ENCODE results near the gene ANKRD13B.
"Not testable (repeated sequence)": the region's sequence is repeated elsewhere in the genome, so short reads cannot be mapped to it uniquely, and the experiment has no call there.

ANKRD13B gene

DNA sequence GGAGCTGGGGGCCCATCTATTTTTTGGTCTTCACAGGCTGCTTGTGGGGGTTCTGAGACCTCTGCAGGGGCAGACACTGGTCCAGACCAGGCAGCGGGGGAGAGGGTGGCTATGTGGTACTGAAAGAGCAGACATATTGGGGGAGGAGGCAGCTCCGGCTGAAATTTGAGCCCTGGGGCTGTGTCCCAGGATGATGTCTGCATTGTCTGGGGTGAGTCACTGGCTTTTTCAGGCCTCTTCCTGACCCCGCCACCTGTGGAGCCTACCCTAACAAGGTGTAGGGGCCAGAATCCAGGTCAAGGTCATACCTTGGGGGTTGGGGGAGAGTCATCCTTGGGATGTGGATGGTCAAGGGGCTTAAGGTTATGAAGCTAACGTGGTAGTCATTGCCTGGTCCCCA is 27.3 kb downstream of the ANKRD13B start:
- peak; percentile 45 for DNase-seq

DNA sequence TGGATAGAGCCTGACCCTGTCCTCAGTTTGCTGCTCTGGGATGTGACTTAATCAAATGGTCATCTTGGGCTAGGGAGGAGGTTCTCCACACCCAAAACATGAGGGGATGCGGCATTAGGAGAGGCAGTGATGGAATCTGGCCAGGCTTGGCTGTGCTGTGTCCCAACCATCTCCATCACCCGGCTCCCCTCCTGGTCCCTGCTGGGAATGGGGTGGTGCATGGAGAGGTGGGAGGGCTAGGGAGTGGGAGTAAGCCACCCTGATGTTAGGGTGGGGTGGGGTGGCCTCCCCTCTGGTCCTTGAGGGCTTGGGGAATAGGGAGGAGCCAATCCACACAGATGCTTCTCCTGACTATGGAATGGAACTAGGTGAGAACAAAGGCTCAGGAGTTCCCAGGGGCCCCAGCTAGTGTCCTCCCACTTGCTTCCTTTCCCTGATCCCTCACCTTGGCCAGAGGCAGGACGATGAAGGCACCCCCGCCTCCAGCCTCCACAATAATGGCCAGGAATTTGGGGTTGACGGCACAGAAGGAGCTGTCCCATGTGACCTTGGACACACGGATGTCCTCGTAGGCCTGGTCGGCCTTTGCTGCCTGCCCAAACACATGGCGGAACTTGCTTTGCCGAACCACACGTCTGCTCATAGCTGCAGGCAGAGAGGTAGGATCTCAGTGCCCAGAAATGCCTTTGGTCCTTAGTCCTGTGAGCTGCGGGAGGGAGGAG is 28.0 kb downstream of the ANKRD13B start:
- DNase-seq, result no peak

DNA sequence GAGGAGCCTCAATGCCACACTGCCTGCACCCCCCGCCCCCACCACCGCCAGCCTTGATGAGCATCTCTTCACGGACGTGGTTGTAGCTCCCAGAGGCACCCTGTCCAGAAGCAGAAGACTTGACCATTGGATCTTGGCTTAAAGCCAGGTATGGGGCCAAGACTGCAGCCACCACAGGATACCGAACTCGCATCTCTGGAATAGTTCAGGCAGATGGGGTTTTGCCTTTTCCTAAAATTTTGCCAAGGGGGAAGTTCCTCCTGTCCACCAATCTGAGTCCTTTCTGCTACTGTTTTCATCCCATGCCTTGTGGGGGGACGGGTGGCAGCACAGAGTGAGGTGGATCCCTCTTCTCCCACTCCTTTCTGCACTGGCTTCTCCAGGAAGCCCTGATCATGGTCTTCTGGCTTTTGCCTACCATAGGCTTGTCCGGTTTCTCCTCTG is 28.8 kb downstream of the ANKRD13B start:
- DNase-seq, result no peak

DNA sequence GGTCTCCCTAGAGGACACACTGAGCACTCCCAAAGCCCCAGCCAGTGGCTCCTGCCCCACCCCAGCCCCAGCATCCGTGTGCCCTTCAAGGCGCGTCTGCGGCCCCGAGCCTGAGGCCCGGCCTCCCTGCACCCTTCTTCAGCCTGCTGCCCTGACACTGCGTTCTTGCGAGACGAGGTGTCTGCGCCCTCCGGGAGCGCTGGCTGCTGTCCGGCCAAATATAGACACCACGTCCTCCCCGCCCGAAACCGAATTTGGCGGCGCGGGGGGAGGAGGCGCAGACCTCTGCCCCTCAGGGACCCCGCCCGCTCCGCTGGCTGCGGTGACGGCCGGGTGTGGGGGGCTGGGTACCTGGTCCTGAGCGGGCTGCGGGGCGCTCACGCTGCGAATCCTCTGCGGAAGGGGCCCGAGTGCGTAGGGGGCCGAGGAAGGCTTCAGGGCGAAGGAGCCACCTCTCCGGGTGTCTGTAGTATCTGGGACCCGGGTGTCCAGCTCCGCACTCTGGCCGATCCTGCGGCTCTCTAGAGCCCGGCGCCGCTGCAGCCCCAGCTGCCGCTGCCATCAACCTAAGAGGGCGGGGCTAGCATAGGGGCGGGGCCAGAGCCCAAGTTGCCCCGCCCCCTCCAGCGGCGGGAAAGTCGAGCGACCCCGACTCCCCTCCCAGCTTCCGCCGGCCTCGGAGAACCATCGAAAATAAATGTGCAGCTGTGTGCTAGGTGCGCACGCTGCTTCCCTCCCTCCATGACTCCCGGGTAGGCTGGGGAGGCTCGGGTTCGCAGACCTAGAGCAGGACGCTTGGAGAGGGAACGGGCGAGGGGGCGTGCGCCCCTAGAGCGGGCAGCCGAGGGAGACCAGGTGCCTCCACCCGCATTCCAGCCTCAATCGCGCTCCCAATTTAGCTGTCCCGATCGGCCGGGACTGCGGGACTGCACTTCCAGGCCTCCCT is 29.7 kb downstream of the ANKRD13B start, which contains the start of gene CORO6:
TSS of gene CORO6 (minus strand) at position 576 of the 946 bp plus-strand sequence. CDS start 1,491 bp downstream, outside the sequence.
- peak; percentile 44 for DNase-seq

DNA sequence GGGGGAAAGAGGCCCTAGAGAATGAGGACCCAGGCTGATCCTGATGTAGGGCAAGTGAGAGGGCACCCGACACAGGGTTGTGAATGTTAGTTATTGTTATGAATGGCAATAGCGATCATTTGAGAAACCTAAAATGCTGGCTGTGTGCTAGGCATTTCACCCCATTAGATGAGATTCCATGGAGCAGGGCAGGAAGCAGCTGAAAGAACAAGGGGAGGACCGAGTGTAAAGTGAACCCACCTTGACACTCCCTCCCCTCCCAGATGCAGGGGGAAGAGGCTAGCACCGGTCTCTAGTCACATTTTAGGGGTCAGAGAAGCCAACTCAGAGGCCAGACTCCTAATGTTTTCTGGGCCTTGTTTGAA is 30.3 kb downstream of the ANKRD13B start:
- DNase-seq, result no peak

DNA sequence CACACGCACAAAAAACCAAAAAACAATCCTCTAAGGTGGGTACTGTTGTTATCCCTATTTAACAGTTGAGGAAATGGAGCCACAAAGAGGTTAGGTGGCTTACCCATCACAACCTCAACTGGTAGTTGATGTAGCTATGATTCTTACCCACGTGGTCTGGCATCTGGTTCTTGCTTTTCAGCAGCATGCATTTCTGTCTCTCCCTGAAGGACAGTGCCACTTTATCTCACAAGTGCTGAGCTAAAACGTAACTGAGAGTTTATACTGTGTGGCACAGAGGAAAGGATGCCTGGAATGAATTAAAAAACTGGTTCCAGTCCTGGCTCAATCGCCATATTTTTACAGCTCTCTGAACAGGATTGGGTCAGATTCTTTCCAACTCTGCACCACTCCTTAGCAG is 31.7 kb downstream of the ANKRD13B start:
- no peak for DNase-seq

DNA sequence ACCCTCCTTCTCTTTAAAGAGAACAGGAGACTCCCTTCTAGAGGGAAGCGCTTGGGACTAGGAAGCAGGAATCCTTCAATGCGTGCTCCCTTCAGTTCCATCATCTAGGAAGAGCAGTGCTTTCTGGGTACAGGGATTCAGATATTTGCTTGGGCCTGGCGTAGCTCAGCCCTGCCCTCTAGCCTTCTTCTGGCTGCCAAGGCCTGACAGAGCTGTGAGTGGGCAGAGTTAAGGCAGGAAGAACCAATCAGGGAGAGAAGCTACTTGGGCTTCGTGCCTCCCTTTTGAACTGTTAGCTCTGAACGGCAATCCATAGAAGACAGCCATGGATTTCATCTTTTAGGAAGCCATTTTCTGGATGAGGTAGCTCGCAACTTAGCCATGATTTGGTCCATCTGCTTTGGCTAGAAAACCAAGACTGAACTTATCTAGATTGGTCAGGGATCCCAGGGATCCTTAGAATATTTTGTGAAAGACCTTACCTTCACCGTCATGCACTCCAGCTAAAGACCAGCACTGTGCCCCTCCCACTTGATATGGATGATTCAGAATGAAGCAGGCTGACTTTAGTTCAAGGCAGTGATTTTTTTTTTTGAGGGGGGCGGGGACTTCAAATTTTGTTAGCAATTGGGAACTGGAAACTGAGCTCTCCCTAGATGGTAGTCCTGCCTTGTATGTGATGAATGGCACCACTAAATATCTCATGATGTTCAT is 32.3 kb downstream of the ANKRD13B start:
- DNase-seq, result peak; percentile 36

DNA sequence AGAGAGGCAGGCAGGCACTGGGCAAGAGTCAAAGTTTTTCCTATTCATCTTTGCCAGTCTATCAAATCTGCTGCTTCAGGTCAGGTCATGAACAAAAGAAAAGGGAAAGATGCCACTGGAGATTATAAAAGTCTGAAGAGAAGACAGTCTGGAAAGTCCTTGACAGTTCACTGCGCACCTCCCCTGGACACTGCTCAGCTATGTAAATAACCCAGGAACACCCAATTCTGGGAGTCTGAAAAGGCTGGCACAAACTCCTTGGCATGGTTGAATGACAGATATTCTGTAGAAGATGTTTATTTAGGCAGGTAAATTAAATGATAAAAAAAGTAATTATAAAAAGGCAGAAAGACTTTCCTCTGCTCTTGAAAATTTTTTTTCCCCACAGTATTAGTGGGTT is 35.0 kb downstream of the ANKRD13B start:
- no peak for DNase-seq

DNA sequence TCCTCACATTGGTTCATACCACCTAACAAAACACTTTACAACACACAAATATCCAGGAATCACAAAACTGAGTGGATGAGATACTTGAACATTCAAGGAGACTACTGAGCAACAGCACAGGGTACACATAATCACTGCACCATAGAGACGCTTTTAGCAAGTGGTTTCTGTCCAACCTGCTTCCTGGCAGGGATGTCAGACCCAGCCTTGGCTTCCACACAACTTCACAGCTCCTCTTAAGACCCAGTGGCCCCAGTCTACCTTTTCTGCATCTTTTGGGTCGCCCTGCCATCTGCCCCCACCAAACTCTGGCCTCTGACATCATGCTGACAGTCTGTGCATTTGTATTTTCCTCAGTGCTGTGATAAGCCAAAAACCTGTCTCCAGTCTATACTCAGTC is 35.7 kb downstream of the ANKRD13B start:
- no peak for DNase-seq

DNA sequence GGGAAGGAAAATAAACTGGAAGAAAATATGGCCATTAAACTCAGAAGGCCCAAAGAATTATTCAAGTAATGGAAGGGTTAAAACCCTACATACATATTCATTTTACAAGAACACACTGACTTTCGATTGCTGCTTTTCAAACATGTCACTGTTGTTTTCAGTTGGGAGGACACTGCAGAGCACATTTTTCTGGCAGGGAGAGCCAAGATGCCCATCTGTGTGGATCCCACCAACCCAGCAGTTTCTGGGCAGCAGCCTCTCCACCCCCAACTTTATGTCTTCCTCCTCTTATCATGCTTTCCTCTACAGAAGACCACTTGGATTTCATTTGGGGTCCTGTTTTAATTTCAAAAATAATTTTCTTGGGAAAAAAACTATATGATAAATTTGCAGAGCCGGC is 36.9 kb downstream of the ANKRD13B start:
- DNase-seq, result no peak

DNA sequence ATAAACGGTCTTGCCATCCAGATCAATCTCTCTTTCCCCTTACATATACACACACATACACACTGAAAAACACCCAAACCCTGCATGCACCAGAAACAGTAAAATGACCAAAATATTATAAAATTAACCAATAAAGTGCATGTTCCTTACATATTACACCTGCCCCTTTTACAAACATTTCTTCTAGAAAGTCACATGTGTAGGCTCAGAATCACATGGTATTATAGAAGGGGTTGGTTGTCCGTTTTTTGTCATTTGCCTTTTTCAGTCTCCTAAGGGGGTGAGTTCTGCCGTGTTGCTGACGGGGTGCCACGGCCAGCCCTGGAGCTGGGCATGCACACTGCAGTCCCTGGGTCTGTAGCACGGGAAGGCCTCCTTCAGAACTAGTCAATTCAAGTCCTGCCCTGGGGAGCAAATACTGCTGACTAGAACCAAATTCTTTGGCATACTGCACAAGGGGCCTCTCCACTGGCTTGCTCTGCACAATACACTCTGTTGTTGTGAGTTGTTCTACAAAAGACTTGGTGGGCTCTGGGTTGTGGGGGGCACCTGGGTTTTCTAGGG is 37.8 kb downstream of the ANKRD13B start:
- DNase-seq, result no peak

DNA sequence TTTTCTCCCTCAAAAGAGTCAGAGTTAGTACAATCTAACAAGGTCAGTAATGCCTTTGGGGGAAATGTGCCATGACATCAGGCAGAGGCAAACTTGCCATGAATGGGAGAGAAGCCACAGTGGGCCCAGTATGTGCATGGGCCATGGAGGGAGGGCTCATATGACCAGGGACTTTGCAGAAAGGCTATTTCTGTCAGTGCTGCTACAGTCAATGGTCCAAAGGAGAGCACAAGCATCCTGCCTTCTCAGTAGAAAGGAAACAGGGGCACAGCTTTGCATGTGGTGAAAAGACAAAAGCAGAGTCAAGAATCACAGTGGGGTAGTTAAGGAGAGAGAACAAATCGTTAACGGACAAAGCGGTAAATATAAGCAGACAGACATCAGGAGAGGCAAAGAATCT is 41.0 kb downstream of the ANKRD13B start:
- DNase-seq, result no peak

DNA sequence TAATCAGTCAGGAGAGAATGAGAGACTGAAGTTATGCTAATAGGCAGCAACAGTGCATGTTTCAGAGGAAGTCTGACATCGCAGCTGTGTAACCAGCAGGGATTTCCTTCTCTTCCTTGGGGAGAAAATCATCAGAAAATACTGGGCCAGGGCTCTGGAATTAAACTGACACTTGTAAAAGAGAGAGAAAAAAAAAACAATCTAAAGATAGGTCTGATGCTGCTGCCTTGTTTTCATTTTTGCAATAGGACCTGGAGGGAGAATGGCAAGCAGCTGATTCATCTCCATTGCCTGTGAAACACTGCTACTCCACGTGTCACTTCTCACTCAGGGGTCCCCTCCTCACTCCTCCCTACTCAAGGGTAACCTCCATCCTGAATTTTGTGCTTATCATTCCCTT is 47.5 kb downstream of the ANKRD13B start:
- DNase-seq, result peak; percentile 18

DNA sequence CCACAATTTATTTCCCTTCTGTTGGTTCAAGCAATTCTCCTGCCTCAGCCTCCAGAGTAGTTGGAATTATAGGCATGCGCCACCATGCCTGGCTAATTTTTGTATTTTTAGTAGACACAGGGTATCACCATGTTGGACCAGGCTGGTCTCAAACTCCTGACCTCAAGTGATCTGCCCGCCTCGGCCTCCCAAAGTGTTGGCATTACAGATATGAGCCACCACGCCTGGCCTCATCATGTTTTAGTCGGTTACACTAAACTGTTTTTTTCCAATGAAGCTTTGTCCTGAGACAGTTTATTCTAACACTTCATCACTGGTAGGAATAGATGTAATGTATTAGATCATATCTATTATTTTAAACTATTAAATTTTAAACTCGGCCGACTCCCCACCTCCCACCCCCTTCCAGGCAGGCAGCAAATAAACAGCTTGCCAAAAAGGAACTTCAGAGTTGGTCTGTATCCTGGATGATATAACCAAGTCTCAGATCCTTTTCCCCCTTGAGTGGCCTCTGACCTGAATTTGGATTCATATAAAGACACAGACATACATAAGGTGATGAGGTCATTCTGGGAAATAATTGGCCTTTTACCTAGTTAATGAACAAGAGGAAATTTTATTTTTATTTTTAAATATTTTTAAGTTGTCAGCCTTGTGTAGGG is 48.2 kb downstream of the ANKRD13B start:
- no peak for DNase-seq

DNA sequence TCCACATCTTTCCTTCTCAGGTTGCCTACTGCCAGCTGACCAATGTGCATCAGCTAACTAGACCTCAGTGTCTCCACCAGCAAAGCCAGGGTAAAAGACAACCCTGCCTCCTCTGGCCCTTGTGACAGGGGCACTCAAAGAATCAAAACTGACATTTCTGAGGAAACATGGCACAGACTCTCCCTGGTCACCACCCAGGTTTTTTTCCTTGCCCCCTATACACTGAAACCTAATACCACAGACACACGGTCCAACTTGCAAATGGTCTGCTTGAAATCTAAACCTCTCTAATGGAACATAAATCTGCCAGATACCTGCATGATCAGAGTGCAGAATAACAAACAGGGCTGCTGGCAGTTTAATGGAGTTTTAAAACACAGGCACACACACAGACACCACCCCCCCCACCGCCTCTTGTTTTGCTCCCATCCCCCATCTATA is 49.3 kb downstream of the ANKRD13B start:
- no peak for DNase-seq

DNA sequence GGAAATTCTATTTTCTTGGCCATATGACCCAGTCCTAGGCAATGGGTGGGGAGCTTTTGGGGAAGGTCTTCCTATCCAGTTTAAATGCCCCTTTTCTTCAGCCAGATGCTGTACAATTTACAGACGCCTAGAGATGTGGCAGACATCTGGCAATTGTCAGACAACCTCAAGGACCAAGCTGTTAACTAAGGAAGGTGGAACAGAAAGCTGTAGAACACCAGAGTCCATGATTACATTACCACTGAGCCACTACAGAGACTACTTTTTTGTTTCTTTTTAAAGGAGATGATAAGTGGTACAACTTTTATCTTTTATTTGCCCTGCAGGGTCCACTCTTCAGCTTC is 50.9 kb downstream of the ANKRD13B start:
- DNase-seq, result no peak

DNA sequence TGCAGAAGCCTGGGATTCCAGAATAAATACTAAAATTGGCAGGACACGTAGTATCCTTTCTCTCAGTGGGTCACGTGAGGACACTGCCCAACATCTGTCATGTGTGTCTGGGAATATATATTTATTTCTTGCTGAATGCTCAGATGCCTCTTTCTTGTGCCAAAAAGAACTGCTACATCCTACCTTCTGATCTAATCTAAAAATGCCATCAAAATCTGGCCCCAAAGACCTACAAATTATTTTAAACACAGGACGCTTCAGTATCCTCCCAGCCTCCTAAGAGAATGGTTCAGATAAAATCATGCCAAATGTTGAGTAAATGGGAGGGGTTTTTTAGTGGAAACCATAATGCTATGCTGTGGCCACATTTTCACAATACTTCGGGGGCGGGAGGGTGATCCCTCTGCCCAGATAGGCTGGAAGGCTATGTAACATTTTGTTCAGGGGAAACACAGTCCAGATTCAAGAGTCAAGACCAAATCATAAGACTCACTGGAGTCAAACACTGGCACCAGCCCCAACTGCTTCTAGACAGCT is 52.7 kb downstream of the ANKRD13B start:
- DNase-seq, result peak; percentile 59

DNA sequence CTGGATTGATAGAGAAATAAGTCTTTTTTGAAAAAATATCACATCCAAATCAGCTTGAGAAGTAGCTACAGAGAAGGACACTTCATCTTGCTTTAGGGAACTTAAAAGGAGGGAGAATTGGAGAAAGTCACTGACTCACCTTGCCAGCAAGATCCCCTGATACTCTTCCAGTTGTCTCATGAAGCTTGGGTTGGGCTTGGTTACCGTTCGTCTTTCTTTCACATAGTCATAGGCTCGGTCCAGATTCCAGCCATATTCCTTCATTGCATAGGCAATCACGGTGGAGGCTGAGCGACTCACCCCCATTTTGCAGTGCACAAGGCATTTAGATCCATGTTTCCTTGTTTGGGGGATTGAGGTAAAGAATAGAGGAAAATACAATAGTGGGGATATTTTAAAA is 55.1 kb downstream of the ANKRD13B start:
- no peak for DNase-seq

DNA sequence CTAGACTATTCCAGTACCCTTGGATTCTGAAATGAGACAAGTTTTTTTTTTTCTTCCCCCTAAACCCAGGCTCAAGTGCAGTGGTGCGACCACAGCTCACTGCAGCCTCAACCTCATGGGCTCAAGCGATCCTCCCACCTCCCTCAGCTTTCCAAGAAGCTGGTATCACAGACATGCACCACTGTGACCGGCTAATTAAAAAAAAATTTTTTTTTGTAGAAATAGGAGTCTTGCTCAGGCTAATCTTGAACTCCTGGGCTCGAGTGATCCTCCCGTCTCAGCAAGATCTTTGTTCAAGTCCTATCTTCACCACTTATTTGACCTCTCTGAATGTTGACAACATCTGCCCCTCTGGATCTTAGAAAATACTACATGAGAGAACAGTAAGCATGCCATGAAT is 56.4 kb downstream of the ANKRD13B start:
- no peak for DNase-seq

DNA sequence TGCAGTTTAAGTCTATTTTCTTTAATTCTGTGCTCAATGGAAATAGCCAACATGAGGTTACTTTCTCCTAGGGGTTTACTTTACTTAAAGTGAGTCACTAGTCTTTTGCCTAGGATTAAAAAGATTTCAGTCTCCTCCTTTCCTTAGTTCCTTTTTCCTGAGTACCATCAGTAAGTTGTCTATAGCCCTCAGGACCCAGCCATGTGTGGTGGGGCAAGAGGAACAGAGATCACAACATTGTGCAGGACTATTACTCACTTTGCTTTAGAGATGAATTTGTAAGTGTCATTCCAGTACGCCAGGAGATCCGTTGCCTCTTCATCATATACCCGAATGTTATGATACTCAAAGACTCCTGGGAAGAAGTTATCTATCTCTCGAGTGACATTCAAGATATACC is 57.5 kb downstream of the ANKRD13B start:
- DNase-seq, result no peak

DNA sequence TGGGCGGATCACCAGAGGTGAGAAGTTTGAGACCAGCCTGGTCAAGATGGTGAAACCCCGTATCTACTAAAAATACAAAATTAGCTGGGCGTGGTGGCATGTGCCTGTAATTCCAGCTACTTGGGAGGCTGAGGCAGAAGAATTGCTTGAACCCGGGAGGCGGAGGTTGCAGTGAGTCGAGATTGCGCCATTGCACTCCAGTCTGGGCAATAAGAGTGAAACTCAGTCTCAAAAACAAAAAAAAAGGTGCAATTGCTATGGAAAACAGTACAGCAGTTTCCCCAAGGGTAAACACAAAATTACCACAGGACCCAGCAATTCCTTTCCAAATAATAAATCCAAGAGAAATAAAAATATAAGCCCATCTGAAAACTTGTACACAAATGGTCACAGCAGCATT is 59.0 kb downstream of the ANKRD13B start:
- DNase-seq, result not testable (repeated sequence)

DNA sequence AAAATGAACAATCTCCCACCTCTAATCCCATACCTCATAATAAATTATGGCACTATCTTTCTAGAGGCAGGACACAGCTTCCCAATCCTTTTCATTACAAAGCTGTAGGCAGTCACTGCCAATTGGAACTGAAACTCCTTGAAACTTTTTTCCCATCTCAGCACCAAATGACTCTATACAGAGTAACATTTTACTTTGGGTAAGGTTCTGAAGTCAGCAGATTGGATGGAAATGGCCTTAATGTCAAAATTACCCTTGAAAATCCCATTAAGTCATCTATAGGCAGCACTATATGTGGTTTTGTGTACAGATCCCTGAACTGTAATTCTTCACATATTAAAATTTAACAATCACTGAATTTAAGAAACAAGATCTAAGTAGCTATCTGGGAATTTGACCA is 60.0 kb downstream of the ANKRD13B start:
- no peak for DNase-seq
